Activated CD4-positive, alpha-beta T cell treated with anti-CD3 and anti-CD28 coated beads for 1 hour (primary cell): ENCODE measurements around the gene SVBP.
"Not testable (repeated sequence)": the region's sequence is repeated elsewhere in the genome, so short reads cannot be mapped to it uniquely, and the experiment has no call there.

Experiments
- DNase-seq: peaks from one replicate; pipeline ENCODE4 v3.0.0-alpha.2; 2020

Gene SVBP

GRCh38 chr1:42841010-42841409 lies 23.8 kb upstream of the SVBP start:
- no peak for DNase-seq

DNA sequence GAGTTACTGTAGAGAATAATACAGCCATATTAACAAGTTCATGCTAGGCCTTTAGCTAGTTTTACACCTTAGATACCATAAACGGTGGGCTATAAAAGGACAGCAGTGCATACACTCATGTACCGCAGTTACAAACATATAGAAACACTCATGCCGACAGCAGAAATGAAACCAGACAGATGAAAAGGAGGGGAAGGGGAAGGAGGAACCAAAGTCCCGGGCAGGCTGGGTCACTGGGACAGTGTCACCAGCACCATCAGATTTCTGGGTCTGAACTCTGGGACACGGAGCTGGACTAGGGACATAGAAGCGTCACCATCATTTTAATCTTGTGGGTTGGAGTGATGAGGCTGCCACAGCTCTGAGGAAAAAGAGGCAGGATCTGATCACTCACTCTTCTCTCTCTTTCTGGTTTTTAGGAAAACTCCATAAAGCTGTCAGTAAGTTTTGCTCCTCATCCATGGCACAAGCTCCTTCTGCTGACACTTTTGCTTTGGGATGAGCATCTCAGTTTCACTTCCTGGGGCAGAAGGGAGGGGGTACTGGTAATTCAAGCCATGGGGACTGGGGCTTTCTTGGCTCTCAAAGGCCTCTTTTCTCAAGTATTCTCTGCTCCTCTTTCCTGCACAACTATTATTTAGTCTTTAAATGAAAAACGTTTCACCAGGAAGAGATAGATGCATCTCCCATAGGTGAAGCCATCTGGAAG lies 21.4 kb upstream of the SVBP start:
- DNase-seq, result no peak

DNA sequence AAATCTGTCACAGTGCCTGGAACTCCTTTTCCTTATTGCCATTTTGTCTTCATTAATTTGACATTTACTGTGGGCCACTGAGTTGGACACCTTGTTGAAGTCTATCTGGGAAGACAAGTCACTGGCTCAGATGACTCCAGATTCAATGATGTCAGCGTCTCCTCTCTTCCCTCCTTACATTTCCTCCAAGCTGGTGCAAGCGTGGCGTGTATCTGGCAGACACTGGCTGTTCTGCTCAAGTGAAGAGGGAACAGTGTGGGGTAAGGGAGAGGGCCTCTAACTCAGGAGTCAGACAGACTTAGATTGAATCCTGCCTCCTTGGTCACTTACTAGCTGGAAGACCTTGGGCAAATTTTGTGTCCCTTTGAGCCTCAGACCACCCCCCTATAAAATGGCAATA lies 20.5 kb upstream of the SVBP start:
- no peak for DNase-seq

- DNase-seq, result no peak
Observed at GRCh38 chr1:42835422-42835821, 18.2 kb upstream of the SVBP start.

DNA sequence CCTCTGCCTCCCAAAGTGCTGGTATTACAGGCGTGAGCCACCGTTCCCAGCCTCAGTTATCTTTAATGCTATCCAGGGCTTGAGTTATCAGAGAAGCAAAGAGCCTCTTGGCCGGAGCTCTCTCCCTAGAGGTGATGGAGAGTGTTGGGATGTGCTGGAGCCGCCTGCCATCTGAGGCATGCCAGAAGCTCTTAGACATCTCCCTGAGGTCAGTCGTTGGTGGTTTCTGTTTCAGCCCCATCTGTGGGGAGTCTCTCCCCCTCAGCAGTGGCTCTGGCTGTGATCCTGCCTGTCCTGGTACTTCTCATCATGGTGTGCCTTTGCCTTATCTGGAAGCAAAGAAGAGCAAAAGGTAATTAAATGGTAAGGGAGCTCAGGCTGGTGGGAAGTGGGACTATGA lies 17.6 kb upstream of the SVBP start:
- no peak for DNase-seq

DNA sequence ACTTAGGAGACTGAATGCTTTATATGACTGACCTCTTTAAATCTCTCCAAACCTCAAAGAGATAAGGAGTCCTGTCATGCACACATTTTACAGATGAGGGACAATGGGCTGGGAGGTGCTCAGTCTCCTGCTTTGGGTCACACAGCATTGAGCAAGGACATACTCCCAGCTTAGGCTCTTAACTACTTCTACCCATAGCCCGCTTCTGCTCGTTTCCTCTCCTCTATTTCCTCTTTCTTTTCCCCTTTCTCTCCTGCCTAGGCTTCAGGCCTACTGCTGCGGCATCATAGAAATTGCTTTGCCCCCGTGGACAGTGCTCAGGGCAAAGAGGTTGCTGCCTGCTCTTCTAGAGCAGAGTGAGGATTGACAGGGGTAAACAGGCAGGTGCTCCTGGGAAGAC lies 16.8 kb upstream of the SVBP start:
- DNase-seq, result no peak

GRCh38 chr1:42832641-42833240 lies 15.5 kb upstream of the SVBP start:
- no peak for DNase-seq

- DNase-seq, result no peak
Observed at GRCh38 chr1:42831273-42831672, 14.1 kb upstream of the SVBP start.

DNA sequence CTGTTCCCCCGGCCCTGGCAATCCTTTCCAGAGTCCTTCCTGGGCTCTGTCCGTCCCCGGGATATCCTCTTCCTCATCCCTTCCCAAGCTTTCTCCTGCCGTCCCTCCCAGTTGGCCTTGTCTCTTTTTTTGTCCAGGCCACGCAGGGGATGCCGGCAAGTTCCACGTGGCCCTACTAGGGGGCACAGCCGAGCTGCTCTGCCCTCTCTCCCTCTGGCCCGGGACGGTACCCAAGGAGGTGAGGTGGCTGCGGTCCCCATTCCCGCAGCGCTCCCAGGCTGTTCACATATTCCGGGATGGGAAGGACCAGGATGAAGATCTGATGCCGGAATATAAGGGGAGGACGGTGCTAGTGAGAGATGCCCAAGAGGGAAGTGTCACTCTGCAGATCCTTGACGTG lies 13.4 kb upstream of the SVBP start:
- no peak for DNase-seq

DNA sequence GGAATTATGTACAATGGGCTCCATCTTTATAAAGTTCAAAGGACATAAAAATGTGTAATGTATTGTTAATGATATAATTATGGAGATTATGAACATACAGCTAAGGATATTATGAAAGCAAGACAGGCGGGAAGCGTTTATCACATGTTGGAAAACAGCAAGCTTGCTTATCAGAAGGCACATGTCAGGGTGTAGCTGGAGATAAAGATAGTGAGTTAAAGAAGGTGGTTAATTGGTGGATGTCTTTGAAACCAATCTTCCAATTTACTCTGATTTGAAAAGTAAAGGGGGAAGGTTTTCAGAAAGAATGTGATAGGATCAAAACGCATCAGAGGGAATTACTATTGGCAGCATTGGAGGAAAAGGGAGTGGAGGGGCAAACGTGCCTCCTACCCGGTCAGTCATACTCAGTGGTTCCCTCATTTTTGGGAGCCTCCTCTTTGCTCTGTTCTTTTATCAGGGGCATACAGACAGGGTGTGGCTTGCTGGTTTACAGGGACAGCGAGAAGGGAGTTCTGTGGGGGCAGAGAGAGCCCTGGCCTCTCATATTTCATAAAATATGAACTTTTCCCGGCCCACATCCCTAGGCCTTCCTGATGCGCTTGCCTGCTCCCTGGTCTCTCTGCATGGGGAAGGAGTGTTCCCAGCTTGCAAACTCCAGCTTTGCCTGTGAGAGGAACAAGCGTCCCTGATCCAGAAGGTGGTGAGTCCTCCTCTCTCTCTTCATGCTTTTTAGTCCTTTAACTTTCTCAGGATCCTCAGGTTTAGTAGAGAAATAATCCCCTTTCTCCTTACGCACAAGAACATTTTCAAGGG lies 8.0 kb upstream of the SVBP start:
- DNase-seq, result no peak

- DNase-seq, result no peak
Observed at GRCh38 chr1:42824481-42825035, 7.4 kb upstream of the SVBP start.

- no peak for DNase-seq
Observed at GRCh38 chr1:42822800-42823392, 5.7 kb upstream of the SVBP start.

- DNase-seq, result no peak
Observed at GRCh38 chr1:42821690-42822089, 4.5 kb upstream of the SVBP start.

DNA sequence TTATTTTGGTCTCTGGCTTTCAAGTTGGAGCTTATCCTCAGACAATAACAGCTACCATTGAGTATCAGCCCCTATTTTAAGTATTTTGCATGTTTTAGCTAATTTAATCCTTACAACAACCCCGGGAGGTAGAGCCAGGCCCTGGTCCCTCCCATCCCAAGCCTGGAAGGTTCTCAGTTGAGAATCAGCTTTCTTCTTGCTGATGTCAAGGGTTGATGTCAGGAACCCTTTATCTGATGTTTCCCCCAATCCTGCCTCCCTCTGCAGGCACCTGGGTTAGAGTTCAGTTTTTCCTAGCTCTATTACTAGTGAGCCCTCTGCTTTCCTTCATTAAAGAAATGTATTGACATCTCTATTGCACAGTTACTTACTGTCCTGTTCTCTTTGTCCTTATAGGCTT lies 3.6 kb upstream of the SVBP start:
- DNase-seq, result no peak

GRCh38 chr1:42817976-42818375 lies 779 bp upstream of the SVBP start:
- no peak for DNase-seq

DNA sequence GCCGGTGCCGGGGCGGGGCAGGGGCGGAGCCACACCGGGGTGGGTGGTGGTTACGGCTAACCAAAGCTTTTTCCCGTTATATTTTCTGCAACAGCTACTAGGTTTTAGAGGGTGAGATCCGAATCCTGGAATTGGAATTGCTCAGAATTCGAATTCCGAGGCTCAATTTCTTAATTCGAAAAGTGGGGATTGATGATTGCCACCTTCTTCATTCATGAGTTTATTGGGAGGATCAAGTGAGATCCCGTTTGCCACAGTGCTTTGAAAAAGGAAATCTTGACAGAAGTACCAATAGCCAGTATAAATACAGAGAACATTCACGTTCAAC lies 207 bp upstream of the SVBP start:
- DNase-seq, result no peak

DNA sequence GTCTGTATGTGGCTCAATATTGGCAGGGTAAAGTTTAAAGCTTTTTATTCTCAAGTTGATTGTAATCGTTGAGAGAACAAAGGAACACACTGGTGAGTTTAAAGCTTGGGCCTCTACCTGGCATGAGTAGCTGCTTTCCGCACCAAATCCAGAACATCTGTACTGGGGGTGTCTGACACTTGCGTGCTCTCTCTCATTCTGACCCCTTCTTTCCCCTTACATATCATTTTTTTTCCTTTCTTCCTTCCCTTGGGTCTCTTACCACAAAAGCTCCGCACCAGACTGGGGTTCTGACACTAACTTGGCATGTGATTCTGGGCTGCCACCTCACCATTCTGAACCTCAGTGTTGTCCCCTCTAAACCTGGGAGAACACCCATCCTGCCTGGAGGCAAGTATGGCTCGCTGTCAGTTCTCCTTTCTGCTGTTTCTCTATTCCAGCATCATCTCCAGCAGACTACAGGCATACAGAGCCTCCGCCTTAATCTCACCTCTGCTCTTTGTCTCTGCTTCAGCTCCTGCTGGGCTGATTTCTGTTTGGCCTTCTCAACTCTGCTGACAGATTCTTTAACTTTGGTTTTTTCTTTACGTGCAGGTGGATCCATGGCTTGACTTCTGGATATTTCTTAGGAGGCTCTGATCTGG lies 1.1 kb downstream of the SVBP start:
- no peak for DNase-seq

GRCh38 chr1:42814815-42815214 lies 2.4 kb downstream of the SVBP start:
- not testable (repeated sequence) for DNase-seq

- no peak for DNase-seq
Observed at GRCh38 chr1:42807056-42807668, 10.0 kb downstream of the SVBP start.

GRCh38 chr1:42806593-42806992 lies 10.6 kb downstream of the SVBP start:
- no peak for DNase-seq

GRCh38 chr1:42806171-42806570 lies 11.0 kb downstream of the SVBP start:
- no peak for DNase-seq

DNA sequence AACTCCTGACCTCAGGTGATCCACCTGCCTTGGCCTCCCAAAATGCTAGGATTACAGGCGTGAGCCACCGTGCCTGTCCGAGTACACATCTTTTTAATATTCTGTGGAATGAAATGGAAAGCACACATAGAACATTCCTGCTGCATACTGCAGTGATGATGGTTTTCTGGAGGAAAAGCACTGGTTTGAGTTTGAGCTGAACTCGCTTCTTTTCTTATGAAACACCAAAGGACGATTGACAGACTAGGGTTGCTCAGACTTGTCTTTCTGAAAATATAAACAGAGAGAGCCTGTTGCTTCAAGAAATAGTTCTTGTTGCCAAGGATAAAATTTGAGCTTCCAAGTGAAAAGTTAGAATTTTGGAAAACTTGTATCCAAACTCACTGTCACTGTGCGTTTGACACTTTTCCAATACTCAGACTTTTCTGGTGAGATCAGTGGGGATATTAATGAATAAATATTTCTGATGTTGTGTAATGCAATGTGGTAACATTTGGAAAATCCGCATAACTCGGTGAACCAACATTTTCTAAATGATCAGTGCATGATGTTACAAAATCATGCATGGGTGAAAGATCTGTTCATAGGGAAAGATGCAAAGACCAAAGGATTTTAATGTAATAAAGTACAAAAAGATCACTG lies 15.2 kb downstream of the SVBP start:
- DNase-seq, result no peak
